ENCODE measurements around the gene MARVELD3. TPM values are rescaled to one million over a fixed set of nuclear protein-coding genes. Genes with fewer than 3 reads are reported as not detected.

Gene MARVELD3
- polyA plus RNA-seq, 1 donor (not counting 4 experiments of a cell fraction or from before 2014, with no cell fraction given) = 11.6 TPM

- H3K79me2 ChIP-seq (ENCODE audit: control insufficient read depth, insufficient read depth, low read length) = no peaks in the 10 kb centered on the region
- no peaks in the 10 kb centered on the region for H3K9me1 ChIP-seq (ENCODE audit: control insufficient read depth, extremely low read depth, insufficient read depth, low read length)
- dilution Hi-C loops (cut with MboI; ENCODE audit: extremely low pct_ligation_motif_present, low sequenced_read_pairs) = no loop called here
- H3K27me3 ChIP-seq (ENCODE audit: control insufficient read depth, extremely low read depth, insufficient read depth, low read length) = no peaks in the 10 kb centered on the region
- no peak for DNase-seq (ENCODE audit: low read depth, low spot score)
- H3K36me3 ChIP-seq (ENCODE audit: control insufficient read depth in 2 of 2, extremely low read depth in 1 of 2, insufficient read depth in 2 of 2, low read length in 2 of 2) = peaks cover 16 to 21% of the 10 kb centered on the region in 2 experiments
- no peak for FAIRE-seq
- no peaks in the 10 kb centered on the region for H4K20me1 ChIP-seq (ENCODE audit: control insufficient read depth, extremely low read depth, insufficient read depth, low read length)
- H3K4me1 ChIP-seq (ENCODE audit: control insufficient read depth, extremely low read depth, insufficient read depth, low read length) = no peaks in the 10 kb centered on the region
- no peak overlapping the region for H3K4me3 ChIP-seq (ENCODE audit: control insufficient read depth in 2 of 3, extremely low read depth in 1 of 3, insufficient read depth in 2 of 3, low read depth in 1 of 3, low read length in 3 of 3)
- no peak overlapping the region for H3K27ac ChIP-seq (ENCODE audit: control insufficient read depth, insufficient read depth, low read length)
- no peak overlapping the region for H3K9ac ChIP-seq (ENCODE audit: control insufficient read depth, extremely low read depth, insufficient read depth, low read length)
- no peak overlapping the region for H3K4me2 ChIP-seq (ENCODE audit: control insufficient read depth, extremely low read depth, insufficient read depth, low read depth, low read length)
- H2AFZ ChIP-seq (ENCODE audit: control insufficient read depth, low read length) = no peak overlapping the region
- no peaks in the 10 kb centered on the region for H3K9me3 ChIP-seq (ENCODE audit: control insufficient read depth, low read depth, low read length)
- TF ChIP-seq EZH2 (IDR thresholded peaks at IDR 0.05; ENCODE audit: low read length) = no peak
- TF ChIP-seq CTCF (optimal IDR thresholded peaks at IDR 0.05 in 1 of 3, IDR thresholded peaks at IDR 0.05 in 1 of 3, conservative IDR thresholded peaks at IDR 0.05 in 1 of 3; ENCODE audit: extremely low read depth in 1 of 3, insufficient read depth in 2 of 3, low read length in 3 of 3) = no peak
These were observed 23.7 kb downstream of the MARVELD3 start for GRCh38 chr16:71649704-71650103.

GRCh38 chr16:71658771-71659170 lies 32.8 kb downstream of the MARVELD3 start:
- dilution Hi-C loops (cut with MboI; ENCODE audit: extremely low pct_ligation_motif_present, low sequenced_read_pairs) = no loop called here
- Histone ChIP-seq H3K4me1 (ENCODE audit: control insufficient read depth, extremely low read depth, insufficient read depth, low read length) (no peaks in the 10 kb centered on the region), H3K36me3 (ENCODE audit: control insufficient read depth in 2 of 2, extremely low read depth in 1 of 2, insufficient read depth in 2 of 2, low read length in 2 of 2) (peaks cover 10 to 12% of the 10 kb centered on the region in 2 experiments), H4K20me1 (ENCODE audit: control insufficient read depth, extremely low read depth, insufficient read depth, low read length) (no peaks in the 10 kb centered on the region), H3K9me1 (ENCODE audit: control insufficient read depth, extremely low read depth, insufficient read depth, low read length) (no peaks in the 10 kb centered on the region), H3K79me2 (ENCODE audit: control insufficient read depth, insufficient read depth, low read length) (no peaks in the 10 kb centered on the region), H3K9ac (ENCODE audit: control insufficient read depth, extremely low read depth, insufficient read depth, low read length) (no peak overlapping the region), H3K4me3 (ENCODE audit: control insufficient read depth in 2 of 3, extremely low read depth in 1 of 3, insufficient read depth in 2 of 3, low read depth in 1 of 3, low read length in 3 of 3) (no peak overlapping the region), H3K4me2 (ENCODE audit: control insufficient read depth, extremely low read depth, insufficient read depth, low read depth, low read length) (no peak overlapping the region), H3K9me3 (ENCODE audit: control insufficient read depth, low read depth, low read length) (no peaks in the 10 kb centered on the region), H3K27ac (ENCODE audit: control insufficient read depth, insufficient read depth, low read length) (no peak overlapping the region), H2AFZ (ENCODE audit: control insufficient read depth, low read length) (no peak overlapping the region), H3K27me3 (ENCODE audit: control insufficient read depth, extremely low read depth, insufficient read depth, low read length) (no peaks in the 10 kb centered on the region)
- TF ChIP-seq CTCF (optimal IDR thresholded peaks at IDR 0.05 in 1 of 3, IDR thresholded peaks at IDR 0.05 in 1 of 3, conservative IDR thresholded peaks at IDR 0.05 in 1 of 3; ENCODE audit: extremely low read depth in 1 of 3, insufficient read depth in 2 of 3, low read length in 3 of 3) = no peak
- FAIRE-seq (no peak), DNase-seq (ENCODE audit: low read depth, low spot score) (no peak)
